Fibroblast of the aortic adventitia (primary cell): Measurements from ENCODE around the gene NDUFB10. TPM values are rescaled to one million over a fixed set of nuclear protein-coding genes. Genes with fewer than 3 reads are reported as not detected.
"Not testable (repeated sequence)": the region's sequence is repeated elsewhere in the genome, so short reads cannot be mapped to it uniquely, and the experiment has no call there.

Experiments
- DNase-seq: peaks from one replicate; pipeline ENCODE4 v3.0.0-alpha.2; 2010; ENCODE audit warnings: low read depth
- H3K4me3 ChIP-seq: 2 replicates; pipeline ENCODE4 v1.5.1; 2011; ENCODE audit warnings: low read depth, mild to moderate bottlenecking, control low read depth, low read length, moderate library complexity
- total RNA-seq: library from RNA; depleted of rRNA; stranded (reverse); fragments of >200 nt; gene quantifications from 2 replicates; pipeline ENCODE4 v1.2.3, GENCODE V29; 2012; ENCODE audit warnings: low replicate concordance
- TF ChIP-seq, protein P1 (sequence below): IDR thresholded peaks from 2 replicates; pipeline ENCODE4 v1.5.1; 2011; ENCODE audit warnings: mild to moderate bottlenecking, low read length, control low read depth, inconsistent platforms; ENCODE audit not compliant: insufficient read depth

Gene NDUFB10
- total RNA-seq, 1 donor: 105 TPM

DNA sequence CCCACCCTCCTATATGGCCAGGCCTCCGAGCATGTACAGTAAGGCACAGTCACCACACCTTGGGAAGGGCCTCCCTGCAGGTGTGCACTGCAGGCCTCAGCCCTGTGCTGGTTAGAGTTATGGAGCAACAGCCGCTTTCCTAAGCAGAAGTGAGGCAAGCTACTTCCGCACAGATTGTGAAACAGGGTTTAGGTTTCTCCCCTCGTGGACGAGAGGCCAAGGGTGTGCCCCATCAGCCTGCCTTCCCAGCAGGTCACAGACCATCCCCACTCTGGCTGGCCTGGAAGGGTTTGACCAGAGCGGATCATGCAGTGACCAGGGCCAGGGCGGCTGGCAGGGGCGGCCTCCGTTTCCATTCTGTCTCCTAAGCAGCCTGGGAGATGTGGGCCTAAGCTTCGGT is 21.0 kb upstream of the NDUFB10 start:
- TF ChIP-seq, protein P1, sequence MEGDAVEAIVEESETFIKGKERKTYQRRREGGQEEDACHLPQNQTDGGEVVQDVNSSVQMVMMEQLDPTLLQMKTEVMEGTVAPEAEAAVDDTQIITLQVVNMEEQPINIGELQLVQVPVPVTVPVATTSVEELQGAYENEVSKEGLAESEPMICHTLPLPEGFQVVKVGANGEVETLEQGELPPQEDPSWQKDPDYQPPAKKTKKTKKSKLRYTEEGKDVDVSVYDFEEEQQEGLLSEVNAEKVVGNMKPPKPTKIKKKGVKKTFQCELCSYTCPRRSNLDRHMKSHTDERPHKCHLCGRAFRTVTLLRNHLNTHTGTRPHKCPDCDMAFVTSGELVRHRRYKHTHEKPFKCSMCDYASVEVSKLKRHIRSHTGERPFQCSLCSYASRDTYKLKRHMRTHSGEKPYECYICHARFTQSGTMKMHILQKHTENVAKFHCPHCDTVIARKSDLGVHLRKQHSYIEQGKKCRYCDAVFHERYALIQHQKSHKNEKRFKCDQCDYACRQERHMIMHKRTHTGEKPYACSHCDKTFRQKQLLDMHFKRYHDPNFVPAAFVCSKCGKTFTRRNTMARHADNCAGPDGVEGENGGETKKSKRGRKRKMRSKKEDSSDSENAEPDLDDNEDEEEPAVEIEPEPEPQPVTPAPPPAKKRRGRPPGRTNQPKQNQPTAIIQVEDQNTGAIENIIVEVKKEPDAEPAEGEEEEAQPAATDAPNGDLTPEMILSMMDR: no peak
- H3K4me3 ChIP-seq: no peak overlapping the region
- DNase-seq: no peak

DNA sequence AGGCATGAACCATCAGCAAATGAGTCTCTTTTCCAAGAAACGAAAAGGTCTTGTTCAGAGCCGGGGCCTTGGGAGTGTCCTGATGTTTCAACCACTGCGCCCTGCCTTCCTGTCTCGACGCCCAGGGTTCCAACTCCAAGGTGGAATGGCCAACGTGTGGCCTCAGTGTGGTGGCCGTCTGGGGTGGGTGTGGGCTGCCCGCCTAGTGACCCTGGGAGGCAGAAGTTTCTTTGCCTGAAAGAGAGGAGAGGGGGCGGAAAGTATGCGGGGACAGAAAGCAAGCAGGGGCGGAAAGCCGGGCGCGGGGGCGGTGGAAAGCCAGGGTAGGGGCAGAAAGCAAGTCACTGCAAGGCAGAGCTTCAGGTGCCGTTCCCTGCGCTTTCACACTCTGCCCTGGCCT is 20.4 kb upstream of the NDUFB10 start:
- no peak for DNase-seq
- TF ChIP-seq, protein P1: no peak
- H3K4me3 ChIP-seq: no peak overlapping the region

DNA sequence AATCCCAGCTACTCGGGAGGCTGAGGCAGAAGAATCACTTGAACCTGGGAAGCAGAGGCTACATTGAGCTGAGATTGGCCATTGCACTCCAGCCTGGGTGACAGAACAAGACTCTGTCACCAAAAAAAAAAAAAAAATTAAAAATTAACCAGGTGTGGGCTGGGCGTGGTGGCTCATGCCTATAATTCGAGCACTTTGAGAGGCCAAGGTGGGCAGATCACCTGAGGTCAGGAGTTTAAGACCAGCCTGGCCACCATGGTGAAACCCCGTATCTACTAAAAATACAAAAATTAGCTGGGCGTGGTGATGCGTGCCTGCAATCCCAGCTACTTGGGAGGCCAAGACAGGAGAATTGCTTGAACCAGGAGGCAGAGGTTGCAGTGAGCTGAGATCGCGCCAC is 19.5 kb upstream of the NDUFB10 start:
- DNase-seq, H3K4me3 ChIP-seq: not testable (repeated sequence)

DNA sequence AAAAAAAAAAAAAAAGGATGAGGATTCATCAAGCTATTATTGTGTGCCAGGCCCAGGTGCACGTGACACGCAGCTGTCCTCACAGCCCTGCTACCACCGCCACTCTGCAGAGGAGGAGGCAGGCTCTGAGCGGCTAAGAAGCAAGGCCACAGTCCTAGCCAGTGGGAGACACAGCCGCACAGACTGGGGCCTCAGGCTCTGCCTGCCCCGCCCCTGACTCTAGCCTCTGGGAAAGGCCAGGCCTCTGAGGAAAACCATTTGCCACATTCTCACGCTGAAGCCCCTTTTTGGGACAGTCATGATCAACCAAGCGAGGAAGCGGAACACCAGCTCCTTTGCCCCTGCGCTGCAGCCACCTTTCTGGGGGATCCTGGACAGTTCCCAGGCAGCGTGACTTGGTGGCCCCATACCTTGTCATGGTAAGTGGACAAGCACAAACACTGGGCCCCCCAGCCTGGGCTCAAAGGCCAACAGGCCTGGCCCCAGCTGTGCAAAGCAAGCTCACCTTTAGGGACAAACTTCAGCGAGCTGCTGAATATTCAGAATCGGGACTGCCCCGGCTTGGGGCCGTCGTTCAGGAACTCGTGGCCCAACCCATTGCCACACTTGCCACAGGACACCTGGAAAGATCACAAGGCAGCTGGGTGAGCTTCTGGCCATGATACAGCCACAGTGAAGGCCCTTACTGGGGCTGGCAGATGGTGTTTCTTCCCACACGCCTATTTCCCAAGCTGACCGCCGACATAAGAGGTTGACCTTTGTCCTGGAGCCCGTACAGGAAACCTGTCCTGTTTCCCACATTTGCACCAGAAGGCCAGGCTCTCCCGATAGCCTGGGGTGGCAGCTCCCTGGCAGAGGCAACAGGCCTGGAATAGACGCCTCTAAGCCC is 18.8 kb upstream of the NDUFB10 start:
- DNase-seq: no peak
- no peak overlapping the region for H3K4me3 ChIP-seq

DNA sequence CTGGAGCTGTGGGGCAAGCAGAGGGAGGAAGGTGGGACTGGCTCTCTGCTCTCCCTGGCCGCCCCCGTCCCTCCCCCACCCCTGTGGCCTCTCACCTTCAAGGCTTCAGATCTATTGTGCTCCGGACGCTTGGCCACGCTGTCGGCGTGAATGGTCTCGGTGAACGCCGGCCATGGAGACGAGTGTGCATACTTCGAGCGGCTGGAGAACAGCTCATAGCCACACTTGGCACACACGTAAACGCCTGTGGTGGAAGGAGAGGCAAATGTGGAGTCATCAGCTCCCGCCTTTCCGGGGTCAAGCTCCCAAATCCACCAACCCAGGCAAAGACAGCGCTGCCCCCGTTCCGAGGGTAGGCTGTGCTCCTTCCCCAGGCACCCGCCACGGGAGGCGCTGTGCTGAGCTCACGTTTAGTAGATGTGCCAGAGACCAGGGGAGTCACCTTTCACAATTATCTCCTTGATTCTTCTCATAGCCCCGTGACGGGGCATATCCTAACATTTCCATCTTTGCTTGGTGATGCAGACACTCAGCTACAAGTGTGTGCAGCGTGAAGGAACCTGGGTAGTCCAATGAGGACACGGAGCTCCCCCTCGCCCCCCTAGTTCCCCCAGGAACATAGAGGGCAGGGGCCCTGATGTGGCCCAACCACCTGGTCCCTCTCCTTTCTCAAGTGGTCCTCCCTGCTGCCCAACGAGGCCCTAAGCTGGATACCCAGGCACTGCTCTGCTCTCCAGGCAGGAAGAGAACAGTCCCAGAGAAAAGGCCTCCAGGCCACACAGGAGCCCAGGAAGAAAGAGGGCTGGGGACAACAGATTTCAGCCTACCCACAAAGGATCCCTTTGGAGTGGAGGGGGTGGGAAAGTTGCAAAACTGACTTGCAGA is 17.9 kb upstream of the NDUFB10 start:
- TF ChIP-seq, protein P1: no peak
- H3K4me3 ChIP-seq: peak overlapping the region; percentile 86
- DNase-seq: no peak

More for the DNA sequence above, 18.8 kb upstream of the NDUFB10 start:
- TF ChIP-seq, protein P1: no peak

DNA sequence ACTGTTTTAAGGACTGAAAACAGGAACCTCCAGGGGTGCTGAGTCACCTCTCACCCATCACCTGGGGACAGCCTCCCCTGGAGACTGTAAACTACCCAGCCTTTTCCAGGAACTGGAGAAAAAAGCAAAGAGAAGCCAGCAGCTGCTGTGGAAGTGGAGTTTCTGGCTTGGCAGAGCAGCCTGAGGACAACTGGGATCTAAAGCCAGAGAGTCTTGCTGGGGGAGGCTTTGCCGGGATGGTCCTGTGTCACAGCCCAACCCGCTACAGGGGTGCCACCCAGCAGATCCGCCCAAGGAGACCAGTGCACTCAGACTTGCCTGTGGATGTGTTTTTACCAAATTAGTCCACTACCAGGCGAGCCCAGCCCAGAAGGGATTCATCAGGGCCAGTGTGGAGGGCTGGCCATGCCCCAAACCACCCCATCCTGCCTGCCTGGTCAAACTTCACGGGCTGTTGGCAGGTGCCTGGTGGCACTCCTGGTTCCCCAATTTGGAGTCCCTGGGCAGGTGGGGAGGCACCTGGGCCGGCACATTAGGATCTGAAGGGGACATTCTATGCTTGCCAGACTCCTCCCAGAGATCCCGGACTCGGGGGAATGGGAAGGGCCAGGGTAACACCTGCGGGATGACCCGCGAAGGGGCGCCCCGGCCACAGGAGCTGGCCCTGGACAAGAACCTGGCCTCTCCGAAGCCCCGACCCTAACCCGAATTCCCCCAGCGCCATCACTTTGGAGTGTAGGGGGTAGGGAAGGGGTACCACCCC is 17.1 kb upstream of the NDUFB10 start:
- H3K4me3 ChIP-seq: peak overlapping the region; percentile 86
- TF ChIP-seq, protein P1: no peak
- DNase-seq: no peak
